Measurements from ENCODE around the gene PAIP2.
"Not testable (repeated sequence)": the region's sequence is repeated elsewhere in the genome, so short reads cannot be mapped to it uniquely, and the experiment has no call there.

PAIP2 gene

DNA sequence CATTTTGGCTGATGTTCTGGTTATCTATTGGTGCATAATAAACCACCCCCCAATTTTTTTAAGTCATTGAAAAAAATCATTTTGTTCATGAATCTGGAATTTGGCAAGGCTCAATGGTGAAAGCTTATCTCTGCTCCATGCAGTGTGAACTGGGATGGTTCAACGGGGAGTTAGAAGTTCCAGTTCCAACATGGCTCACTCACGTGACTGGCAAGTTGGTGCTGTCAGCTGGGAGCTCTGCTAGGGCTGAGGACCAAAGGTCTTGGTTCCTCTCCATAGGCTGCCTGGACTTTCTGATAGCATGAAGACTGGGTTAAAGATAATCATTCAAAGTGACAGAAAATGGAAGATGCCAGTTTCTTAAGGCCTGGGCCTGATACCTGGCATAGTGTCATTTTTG, 65.3 kb downstream of the PAIP2 start:
- DNase-seq (ENCODE audit: low read depth, low spot score): no peak

DNA sequence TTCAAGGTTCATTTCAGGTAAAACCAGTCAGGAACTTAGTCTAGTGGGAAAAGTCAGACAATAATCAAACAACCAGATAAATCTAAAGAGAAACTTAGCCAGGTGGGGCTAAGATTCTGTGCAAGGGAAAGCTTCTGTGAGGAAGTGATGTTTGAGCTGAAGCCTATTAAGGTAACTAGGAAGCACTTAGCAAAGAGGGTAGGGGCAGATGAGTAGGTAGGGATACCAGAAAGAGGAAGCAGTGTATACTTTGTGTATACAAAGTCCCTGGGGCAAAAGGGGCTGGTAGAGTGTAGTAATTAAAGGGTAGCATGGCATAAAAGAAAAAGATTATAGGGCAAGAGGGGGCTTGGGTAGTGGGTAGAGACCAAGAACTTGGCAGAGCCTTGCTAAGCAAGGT, 65.9 kb downstream of the PAIP2 start:
- no peak overlapping the region for H3K27ac ChIP-seq
- no peak for DNase-seq (ENCODE audit: low read depth, low spot score)

More for the DNA sequence above, 65.3 kb downstream of the PAIP2 start:
- no peak overlapping the region for H3K27ac ChIP-seq

DNA sequence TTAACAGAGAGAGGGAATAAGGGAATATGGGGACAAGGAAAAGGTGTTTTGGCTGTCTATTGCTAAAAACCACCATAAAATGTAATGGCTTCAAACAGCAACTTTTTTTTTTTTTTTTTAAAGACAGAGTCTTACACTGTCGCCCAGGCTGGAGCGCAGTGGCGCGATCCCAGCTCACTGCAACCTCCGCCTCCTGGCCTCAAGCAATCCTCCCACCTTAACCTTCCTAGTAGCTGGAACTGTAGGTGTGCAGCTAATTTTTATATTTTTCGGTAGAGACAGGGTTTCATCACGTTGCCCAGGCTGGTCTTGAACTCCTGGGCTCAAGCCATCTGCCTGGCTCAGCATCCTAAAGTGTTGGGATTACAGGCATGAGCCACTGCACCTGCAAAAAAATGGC, 66.5 kb downstream of the PAIP2 start:
- DNase-seq (ENCODE audit: low read depth, low spot score): no peak
- H3K27ac ChIP-seq: no peak overlapping the region

DNA sequence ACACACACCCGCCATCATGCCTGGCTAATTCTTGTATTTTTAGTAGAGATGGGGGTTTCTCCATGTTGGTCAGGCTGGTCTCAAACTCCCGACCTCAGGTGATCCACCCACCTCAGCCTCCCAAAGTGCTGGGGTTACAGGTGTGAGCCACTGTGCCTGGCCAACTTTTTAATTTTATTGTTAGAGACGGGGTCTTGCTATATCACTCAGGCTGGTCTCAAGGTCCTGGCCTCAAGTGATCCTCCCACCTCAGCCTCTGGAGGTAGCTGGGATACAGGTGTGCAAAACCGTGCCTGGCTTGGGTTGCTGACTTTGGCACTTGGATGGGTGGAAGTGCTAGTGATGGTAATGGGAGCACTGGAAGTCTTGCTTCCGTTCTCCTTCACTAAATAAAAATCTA, 67.5 kb downstream of the PAIP2 start:
- H3K27ac ChIP-seq; DNase-seq (ENCODE audit: low read depth, low spot score): not testable (repeated sequence)

DNA sequence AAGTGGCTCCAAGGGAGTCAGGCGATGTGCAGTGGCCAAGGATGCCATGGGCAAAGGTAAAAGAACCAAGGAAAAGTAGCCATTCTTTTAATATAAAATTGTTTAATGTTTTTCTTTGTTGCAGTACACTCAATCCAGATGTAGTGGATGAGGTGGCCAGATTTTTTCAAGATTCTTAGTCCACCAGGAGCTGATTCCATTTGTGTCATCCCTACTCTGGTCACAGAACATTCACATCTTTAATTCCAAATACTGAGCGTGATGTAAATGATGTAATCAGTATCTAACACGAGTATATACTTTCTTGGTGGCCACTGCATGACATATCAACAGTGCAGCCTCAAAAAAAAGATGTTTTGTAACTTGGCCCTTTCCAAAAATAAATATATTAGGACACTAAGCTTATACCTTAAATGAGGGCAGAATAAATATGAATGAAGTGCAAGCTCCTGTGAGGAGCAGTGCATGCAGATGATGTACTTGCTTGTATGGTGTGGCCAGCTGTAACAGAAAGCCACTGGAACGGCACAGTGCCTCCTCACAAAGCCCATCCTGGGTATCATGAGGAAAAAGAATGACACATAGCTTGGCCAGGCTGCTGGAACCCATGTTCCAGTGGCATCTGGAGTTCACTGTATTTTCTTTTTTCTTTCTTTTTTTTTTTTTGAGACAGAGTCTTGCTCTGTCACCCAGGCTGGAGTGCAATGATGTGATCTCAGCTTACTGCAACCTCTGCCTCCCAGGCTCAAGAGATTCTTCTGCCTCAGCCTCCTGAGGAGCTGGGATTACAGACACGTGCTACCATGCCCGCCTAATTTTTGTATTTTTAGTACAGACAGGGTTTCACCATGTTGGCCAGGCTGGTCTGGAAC, 68.7 kb downstream of the PAIP2 start:
- no peak overlapping the region for H3K27ac ChIP-seq
- no peak for DNase-seq (ENCODE audit: low read depth, low spot score)

DNA sequence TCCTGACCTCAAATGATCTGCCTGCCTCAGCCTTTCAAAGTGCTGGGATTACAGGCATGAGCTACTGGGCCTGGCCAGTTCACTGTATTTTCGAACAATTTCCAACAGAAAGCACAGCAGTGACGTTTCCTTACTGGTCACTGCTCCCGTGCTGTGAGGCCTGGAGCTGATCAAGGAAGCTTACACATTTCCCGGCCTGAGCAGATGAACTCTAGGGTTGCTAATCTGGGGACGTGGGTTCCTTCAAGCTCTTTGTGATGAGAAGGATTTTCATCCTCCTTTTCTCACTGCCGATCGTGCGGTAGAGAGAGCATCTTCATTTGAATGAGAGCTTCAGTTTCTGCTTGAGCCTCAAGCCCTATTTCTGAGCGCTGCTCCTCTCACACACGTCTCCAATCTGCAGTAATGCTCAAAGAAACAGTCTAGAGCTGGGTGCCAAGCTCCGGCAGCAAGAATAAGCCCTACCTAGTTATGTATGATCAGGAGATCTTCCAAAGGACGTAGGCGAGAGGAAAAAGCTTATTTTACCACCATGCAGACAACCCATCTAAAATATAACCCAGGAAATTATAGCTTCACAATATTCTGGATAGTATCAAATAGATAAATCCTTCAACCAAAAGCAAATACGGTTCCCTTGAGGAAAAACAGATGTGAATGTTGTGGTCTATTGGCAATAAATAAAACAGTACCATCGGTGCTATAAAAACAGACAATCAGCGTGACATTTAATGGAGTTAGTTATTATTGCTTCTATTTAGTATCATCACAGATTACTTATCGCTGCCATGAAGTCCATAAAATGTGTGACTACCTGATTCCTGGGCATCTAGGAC, 69.6 kb downstream of the PAIP2 start:
- DNase-seq (ENCODE audit: low read depth, low spot score): no peak
- no peak overlapping the region for H3K27ac ChIP-seq

DNA sequence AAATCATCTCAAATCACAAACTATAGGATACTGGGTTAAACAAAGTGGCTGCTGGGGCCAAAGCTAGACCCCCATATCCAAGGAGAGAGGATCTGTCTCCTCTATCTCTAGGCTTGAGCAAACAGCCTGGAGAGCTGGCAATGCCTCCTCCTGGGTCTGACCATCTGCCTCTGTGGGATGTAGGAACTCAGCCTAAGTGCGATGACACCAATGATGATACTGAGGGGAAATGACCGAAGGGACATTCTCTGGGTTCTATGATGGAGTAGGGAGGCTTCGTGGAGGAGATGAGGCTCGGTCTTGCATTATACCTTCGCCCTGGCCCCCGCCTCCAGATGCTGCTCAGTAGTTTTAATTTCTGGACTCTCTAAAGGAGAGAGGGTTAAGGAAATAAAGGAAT, 71.5 kb downstream of the PAIP2 start:
- DNase-seq (ENCODE audit: low read depth, low spot score): no peak
- H3K27ac ChIP-seq: no peak overlapping the region

DNA sequence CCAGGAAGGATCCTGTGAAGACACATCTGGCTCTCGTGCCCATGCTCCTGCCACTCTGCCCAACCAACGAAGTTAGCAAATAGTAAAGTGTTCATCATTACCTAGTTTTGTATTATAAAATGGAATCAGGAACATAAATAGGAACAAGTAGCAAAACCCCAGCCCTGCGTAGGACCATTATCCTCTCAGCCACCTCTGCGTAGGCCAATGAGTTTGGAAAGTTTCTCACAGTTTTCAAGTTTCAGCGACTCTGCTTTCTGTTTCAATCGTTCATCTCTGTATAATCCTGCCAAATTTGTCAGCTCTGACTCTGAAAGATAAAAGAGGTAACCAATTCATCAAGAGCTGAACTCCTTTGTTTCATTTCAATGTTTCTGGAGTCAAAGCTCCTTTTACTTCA, 72.3 kb downstream of the PAIP2 start:
- DNase-seq (ENCODE audit: low read depth, low spot score): no peak
- H3K27ac ChIP-seq: no peak overlapping the region

DNA sequence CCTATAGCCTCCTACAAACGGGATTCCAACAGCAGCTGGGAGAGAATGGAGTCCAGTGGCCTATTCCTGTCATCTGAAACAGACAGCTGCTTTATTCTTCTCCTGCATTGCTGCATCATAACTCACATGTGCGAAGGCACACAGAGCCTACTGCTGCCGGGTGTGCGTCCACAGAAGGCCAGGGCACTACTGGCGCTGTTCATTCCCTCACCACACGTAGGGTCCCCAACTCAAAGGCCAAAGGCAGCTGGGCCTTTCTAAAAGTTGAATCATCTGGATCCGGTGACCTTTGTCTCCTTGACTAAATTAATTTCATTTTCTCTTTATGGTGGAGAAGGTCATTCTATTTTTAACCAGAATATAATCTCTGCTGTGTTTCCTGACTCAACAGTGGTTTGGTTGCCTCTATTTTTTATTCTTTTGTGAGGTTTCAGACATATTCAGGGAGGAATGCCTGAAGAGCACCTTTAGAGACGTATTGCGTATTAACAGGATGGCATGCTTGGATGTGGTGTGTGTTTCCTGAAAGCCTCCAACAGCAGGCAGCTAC, 73.0 kb downstream of the PAIP2 start:
- DNase-seq (ENCODE audit: low read depth, low spot score): no peak
- H3K27ac ChIP-seq: peak overlapping the region; percentile 64

DNA sequence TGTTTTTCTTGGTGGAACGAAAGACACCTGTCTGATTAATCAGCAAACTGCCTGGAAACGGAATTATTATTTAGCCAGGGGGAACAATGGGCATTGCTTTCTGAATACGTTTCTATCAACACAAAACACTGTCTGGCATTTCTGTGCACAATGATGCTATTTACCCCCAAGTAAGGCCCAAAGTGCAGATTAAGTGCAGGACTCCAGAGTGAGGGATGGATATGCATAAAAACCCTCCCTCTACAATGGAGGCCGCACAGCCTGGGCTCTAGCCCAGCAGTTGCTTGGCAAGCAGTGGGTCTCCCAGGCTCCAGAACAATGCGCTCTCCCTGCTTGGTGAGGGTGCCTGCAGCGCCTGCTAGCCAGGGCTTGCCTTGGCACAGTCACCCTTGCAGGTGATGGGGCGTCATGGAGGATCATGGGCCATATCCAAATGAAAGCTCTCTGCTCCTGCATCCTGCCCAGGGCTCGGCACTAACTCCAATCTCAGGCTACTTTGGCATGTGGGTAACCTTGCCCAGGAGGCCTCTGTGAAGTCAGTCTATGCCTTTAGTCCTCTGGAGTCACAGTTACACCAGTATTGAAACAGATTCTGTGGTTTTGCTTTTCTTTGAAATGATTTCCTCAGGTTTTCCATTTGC, 73.7 kb downstream of the PAIP2 start:
- peak overlapping the region; percentile 64 for H3K27ac ChIP-seq
- peak; percentile 74 for DNase-seq (ENCODE audit: low read depth, low spot score)

DNA sequence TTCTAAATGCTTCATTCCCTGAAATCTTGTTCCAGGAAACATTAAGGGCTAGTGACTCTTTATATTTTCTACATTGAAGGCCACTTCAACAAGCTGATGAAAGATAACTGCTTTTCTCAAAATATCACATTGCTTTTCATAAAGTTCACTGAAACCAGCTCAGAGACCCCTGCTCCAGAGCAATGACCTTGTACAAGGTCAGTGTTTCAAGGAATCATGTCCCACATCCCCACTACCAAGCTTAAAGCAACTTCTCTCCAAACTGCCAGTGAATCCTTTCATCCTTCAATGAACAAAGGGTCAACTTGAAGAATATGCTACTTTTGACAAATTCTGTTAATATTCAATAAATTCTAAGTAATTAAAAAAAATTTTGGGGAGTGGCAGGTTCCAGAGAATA, 74.2 kb downstream of the PAIP2 start:
- peak overlapping the region; percentile 64 for H3K27ac ChIP-seq
- DNase-seq (ENCODE audit: low read depth, low spot score): no peak

DNA sequence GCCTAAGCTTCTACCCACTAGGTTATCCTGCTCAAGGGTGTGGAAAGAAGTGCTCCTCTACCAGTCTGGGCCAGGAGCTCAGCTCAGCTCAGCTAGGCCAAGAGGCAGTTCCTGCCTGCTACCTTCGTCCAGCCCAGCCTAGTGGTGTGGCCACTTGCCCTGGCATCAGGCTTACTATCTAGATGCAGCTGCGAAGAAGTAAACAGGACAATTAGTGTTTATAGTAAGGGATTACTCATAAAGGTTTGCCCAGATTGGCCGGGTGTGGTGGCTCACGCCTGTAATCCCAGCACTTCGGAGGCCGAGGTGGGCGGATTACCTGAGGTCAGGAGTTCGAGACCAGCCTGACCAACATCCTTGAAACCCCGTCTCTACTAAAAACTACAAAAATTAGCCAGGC, 75.0 kb downstream of the PAIP2 start:
- DNase-seq (ENCODE audit: low read depth, low spot score): no peak
- H3K27ac ChIP-seq: no peak overlapping the region

DNA sequence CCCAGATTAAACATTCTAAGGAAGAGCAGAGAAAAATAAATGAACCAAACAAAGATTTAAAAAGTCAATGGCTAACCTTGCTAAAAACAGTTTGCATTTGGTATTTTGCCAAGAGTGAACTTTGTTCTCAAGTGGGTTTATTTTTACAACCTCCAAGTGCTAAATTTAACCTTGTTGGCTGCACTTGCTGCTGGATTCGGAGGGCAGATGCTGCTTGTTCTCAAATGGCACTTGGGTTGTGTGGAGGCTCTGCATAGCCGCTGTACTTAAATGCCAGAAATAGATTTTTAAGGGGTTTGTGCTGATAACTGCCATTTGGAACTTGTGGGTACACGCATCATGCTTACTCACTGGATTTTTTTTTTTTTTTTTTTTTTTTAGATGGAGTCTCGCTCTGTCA, 75.6 kb downstream of the PAIP2 start:
- no peak overlapping the region for H3K27ac ChIP-seq
- no peak for DNase-seq (ENCODE audit: low read depth, low spot score)

DNA sequence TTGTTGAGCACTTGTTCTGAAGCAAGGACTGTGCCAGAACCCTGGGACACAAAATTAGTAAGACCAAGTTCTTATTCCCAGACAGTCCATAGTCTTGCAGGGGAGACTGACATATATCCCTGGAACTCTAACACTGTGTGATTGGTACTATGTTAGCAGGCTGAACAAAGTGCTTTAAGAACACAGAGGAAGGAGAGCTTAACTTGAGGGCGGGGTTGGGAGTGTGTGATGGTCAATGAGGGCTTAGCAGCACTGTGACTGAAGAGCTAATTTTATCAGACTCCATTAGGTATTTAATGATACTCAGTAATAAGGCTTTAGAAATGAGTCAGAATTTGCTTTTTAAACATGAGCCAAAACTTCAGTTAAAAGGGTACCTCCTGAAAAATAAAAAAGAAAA, 77.1 kb downstream of the PAIP2 start:
- no peak for DNase-seq (ENCODE audit: low read depth, low spot score)
- no peak overlapping the region for H3K27ac ChIP-seq
